Suppressor macrophage treated with lipopolysaccharide for 4 hours (primary cell): ENCODE results near the gene SERPINI2.

Source experiments
- DNase-seq: peaks from one replicate; pipeline ENCODE4 v3.0.0-alpha.2; 2020

The SERPINI2 gene

GRCh38 chr3:167473863-167474262 is at the start of gene SERPINI2:
SERPINI2 (minus strand) TSS chr3:167474042; CDS start chr3:167471834, 2,208 bp downstream.
- DNase-seq: no peak

GRCh38 chr3:167521006-167521355 is 47.1 kb upstream of the SERPINI2 start:
- peak; percentile 74 for DNase-seq

GRCh38 chr3:167520266-167521005 is 46.6 kb upstream of the SERPINI2 start:
- peak; percentile 54 for DNase-seq

GRCh38 chr3:167507954-167508353 is 34.1 kb upstream of the SERPINI2 start:
- no peak for DNase-seq

GRCh38 chr3:167502401-167502800 is 28.6 kb upstream of the SERPINI2 start:
- DNase-seq: peak; percentile 39

GRCh38 chr3:167501941-167502340 is 28.1 kb upstream of the SERPINI2 start:
- DNase-seq: no peak

GRCh38 chr3:167497903-167498302 is 24.1 kb upstream of the SERPINI2 start:
- no peak for DNase-seq

- peak; percentile 18 for DNase-seq
Observed at GRCh38 chr3:167493244-167493643, 19.4 kb upstream of the SERPINI2 start.

GRCh38 chr3:167491621-167492020 is 17.8 kb upstream of the SERPINI2 start:
- DNase-seq: no peak

GRCh38 chr3:167489571-167489970 is 15.7 kb upstream of the SERPINI2 start:
- DNase-seq: no peak

GRCh38 chr3:167487556-167487955 is 13.7 kb upstream of the SERPINI2 start:
- no peak for DNase-seq

GRCh38 chr3:167484551-167484950 is 10.7 kb upstream of the SERPINI2 start:
- no peak for DNase-seq

GRCh38 chr3:167483708-167484475 is 10.1 kb upstream of the SERPINI2 start:
- no peak for DNase-seq

GRCh38 chr3:167481164-167481563 is 7.3 kb upstream of the SERPINI2 start:
- DNase-seq: peak; percentile 17

- DNase-seq: no peak
Observed at GRCh38 chr3:167480748-167481147, 6.9 kb upstream of the SERPINI2 start.

GRCh38 chr3:167469381-167469780 is 4.5 kb downstream of the SERPINI2 start:
- DNase-seq: no peak

- DNase-seq: no peak
Observed at GRCh38 chr3:167467848-167468611, 5.8 kb downstream of the SERPINI2 start.

GRCh38 chr3:167466966-167467365 is 6.9 kb downstream of the SERPINI2 start:
- DNase-seq: no peak

- no peak for DNase-seq
Observed at GRCh38 chr3:167456157-167456799, 17.6 kb downstream of the SERPINI2 start.

- no peak for DNase-seq
Observed at GRCh38 chr3:167453815-167454214, 20.0 kb downstream of the SERPINI2 start.

GRCh38 chr3:167451282-167451681 is 22.6 kb downstream of the SERPINI2 start:
- DNase-seq: no peak

- DNase-seq: no peak
Observed at GRCh38 chr3:167450675-167451074, 23.2 kb downstream of the SERPINI2 start.

GRCh38 chr3:167450195-167450594 is 23.6 kb downstream of the SERPINI2 start:
- peak; percentile 11 for DNase-seq
